HT-29 (cell line): Measurements from ENCODE around the gene G6PC3. TPM values are rescaled to one million over a fixed set of nuclear protein-coding genes. Genes with fewer than 3 reads are reported as not detected.
"Not testable (repeated sequence)": the region's sequence is repeated elsewhere in the genome, so short reads cannot be mapped to it uniquely, and the experiment has no call there.

Experiments
- DNase-seq: peaks from one replicate; pipeline ENCODE4 v3.0.0-alpha.2; 2015; ENCODE audit warnings: low spot score
- total RNA-seq: library from RNA; depleted of rRNA; stranded (reverse); fragments of >200 nt; shearing (Covaris generic); gene quantifications from 2 replicates; pipeline ENCODE4 v1.2.3, GENCODE V29; 2014

The G6PC3 gene
- total RNA-seq, 1 experiment from 2014 or later, result 74.2 TPM

- DNase-seq, result no peak
These were observed 11.9 kb downstream of the G6PC3 start for GRCh38 chr17:44082256-44082927.

DNA sequence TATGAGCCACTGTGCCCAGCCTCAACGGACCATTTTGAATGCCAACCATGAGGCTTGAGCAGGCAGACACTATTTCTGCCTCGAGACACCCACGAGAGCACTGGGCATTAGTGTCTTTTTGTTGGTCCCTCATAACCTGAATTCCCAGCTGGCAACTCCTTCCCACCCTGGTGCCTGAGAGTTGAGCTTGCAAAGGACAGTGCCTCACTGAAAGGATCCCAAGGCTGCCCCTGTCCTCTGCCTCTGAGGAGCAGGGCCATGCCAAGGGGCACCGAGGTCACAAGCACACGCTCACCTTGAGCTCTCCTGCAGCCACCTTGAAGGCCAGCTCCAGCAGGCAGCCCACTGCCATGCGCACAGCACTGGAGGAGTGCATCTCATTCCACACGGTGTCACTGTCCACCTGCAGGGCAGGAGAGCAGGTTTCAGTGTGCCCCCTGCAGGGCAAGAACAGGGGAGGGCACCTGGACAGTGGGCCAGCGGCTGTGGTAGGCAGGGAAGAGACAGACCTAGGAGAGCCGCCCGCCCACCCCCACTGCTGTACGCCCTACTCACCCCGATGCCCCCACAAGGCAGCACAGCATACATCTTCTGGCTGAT is 12.8 kb downstream of the G6PC3 start:
- DNase-seq, result peak; percentile 80

GRCh38 chr17:44084131-44084538 is 13.6 kb downstream of the G6PC3 start:
- DNase-seq, result peak; percentile 22

- DNase-seq, result no peak
These were observed 14.4 kb downstream of the G6PC3 start for GRCh38 chr17:44084921-44085320.

DNA sequence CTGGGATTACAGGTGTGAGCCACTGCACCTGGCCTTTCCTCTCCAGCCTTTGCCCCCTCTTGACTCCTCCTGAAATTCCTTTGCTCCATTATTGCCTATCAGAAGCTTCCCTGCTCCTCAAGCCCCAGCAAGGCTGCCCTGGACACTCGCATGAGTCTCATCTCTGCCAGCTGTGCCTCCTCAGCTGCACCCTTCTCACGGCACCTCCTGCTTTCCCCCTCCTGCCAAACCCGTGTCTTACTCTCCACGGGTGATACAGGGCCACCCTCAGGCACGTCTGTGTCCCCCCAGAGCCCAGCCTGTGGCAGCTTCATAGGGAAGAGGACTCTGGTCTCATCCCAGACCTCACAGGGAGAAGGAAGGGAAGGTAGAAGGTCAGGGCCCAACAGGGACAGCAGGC is 15.4 kb downstream of the G6PC3 start:
- DNase-seq, result no peak

- peak; percentile 45 for DNase-seq
These were observed 16.1 kb downstream of the G6PC3 start for GRCh38 chr17:44086364-44087311.

- no peak for DNase-seq
These were observed 16.8 kb downstream of the G6PC3 start for GRCh38 chr17:44087319-44087718.

- no peak for DNase-seq
These were observed 17.7 kb downstream of the G6PC3 start for GRCh38 chr17:44088254-44088653.

- no peak for DNase-seq
These were observed 20.9 kb downstream of the G6PC3 start for GRCh38 chr17:44091200-44091997.

DNA sequence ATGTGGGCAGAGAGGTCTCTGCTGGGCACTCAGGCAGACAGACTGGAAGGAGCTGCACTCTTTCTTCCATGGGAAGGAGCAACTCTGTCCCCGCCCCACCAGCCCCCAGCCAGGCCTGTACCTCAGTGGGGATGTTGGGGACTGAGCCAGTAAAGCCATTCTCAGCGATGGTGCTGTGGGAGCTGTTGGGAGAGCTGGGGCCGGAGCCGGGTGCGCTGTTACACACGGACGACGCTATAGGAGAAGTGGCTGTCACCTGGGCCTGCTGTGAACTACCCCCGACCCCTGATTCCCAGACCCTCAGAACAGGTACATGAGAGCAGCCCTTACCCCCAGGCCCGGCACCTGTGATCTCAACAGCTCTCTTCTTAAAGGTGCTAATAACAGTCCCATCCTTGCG is 21.5 kb downstream of the G6PC3 start:
- no peak for DNase-seq

GRCh38 chr17:44093231-44093900 is 22.8 kb downstream of the G6PC3 start:
- DNase-seq, result no peak

DNA sequence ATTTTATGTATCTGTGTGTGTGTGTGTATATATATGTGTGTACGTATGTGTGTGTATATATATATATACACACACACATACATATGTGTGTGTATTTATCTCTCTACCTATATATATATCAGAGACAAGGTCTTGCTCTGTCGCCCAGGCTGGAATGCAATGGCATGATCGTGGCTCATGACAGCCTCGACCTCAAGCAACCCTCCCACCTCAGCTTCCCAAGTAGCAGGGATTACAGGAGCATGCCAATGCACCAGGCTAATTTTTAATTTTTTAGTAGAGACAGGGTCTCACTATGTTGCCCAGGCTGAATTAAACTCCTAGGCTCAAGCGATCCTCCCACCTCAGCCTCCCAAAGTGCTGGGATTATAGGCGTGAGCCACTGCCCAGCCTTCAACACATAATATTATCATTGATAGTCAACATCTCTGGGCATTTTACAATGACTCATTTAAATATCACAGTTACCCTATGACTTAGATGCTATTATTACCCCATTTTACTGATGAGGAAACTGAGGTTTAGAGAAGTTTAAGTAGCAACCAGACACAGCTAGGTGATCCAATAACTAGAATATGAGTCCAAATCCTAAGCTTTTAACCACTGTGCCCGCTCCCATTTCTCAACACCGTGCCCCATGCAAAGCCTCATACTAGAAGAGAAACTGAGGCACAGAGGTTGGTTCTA is 24.3 kb downstream of the G6PC3 start:
- DNase-seq, result no peak

- no peak for DNase-seq
These were observed 24.8 kb downstream of the G6PC3 start for GRCh38 chr17:44095388-44095646.

DNA sequence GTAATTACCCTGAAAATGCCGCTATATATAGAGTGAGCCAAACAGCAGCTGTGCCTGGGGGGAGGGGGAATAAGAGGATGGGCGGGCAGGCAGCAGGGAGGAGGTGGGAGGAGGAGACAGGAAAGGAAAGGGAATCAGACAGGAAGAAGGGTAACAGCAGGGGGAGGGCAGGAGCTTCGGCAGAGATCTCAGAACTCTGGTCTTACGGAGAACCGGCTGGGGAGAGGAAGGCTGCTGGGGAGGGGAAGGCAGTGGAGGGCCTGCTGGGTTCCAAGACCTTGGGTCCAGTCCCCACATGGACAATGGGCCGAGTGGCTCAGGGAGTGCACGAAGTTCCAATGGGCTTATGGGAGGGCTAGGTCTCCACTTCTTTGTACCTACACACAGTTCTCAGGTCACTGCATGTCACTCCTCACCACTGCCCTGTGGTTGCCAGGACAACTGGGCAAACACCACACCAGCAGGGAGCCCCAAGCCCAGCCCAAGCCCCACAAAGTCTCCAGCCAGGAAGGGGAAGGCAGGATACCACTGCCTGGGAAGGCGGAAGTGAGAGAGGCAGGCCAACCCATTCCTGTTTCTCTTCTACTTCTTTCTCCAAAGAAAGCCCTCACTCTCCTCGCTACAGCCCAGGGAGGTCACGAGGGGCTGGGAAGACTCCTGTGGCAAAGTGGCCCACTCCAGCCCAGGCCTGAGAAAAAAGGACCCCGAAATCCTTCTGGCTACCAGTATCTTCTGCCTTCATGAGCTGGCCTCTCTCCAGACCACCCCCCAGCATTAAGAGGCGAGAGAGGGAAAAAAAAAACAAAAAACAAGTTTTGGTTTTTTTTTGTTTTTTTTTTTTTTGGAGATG is 25.3 kb downstream of the G6PC3 start:
- peak; percentile 96 for DNase-seq

DNA sequence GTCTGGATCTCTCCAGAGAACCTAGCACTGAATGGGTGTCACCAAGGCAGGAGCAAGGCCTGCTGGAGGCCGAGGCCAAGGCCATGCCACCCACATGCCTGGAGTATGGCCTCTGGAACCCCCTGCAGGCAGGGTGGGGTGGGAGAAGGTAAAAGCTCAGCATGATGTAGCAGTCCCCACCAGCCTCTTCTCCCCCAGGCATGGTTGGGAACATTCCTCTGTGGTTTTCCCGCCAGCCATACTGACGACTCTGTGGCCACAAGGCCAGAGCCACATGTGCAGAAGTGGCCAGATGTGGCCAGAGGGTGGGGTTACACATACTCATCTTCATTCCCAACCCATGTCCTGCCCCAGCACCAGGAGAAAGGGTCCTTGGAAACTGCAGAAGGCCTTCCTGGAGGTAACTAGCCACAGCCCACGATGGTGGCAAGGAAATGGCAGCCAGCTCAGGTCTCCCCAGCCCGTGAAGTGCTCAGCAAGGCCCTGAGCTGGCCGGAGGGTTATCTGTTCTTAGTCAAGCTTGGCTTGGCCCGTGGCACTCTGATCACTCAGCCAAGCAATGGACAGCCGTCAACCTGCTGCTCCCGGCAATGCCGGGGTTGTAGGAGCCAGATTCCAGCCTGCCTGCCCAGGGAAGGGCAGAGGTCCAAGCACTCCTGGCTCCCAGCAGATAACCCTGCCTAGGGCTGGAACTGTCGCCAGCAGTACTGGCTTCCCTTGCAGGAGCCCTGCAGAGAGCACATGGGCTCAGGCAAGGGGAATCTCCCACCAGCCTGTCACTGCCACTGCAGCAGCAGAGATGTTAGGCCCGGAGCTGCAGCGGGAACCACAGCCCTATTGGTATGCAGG is 26.8 kb downstream of the G6PC3 start:
- DNase-seq, result no peak

GRCh38 chr17:44101858-44102257 is 31.3 kb downstream of the G6PC3 start:
- not testable (repeated sequence) for DNase-seq

DNA sequence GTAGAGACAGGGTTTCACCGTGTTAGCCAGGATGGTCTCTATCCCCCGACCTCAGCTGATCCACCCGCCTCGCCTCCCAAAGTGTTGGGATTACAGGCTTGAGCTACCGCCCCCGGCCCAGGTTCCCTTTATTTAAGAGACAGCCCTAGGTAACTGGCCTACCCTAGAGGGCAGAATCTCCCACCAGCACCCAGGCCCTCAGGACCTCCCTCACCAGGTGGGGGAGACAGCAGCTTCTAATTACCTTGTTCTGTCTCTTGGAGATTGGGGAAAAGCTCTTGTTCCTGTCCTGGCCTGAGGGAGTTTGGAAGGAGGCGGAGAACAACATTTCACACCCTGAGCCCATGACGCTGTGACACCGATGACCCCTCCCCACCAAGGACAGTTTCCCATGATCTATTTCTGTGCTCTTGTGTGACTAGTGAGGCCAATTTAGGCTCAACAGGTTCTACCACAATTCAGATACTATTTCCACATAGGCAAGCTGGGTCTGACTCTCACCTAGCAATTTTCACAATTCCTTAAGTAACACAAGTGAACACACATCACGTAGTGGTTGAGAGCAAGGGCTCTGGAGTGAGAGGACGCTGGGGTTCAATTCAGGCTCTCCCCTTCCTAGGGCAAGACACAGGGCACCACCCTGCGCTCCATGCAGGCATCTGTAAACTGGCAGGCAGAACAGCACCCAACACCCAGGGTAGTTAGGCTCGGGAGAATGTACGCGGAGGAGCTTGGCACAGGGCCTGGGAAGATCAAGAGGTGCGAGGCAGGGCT is 32.5 kb downstream of the G6PC3 start:
- no peak for DNase-seq

- DNase-seq, result no peak
These were observed 34.9 kb downstream of the G6PC3 start for GRCh38 chr17:44105483-44105882.
